AG04449 (cell line): ENCODE data around the gene RUVBL2.

Experiments
- CTCF ChIA-PET: fragments of 350-600 bp; formaldehyde crosslinking; extraction: SDS; loops from one replicate; lab custom pipeline; 2021; ENCODE audit warnings: antibody characterized with exemption; lab: Yijun Ruan, JAX
- POLR2A ChIA-PET: fragments of 400-600, 350-600 bp; formaldehyde crosslinking; extraction: SDS; loops from one replicate; lab custom pipeline; 2020; ENCODE audit warnings: antibody characterized with exemption, inconsistent platforms; lab: Yijun Ruan, JAX
- DNase-seq: peaks from one replicate; pipeline ENCODE4 v3.0.0-alpha.2; 2010; ENCODE audit warnings: low read depth, low spot score
- H3K4me3 ChIP-seq: 2 replicates; pipeline ENCODE4 v1.5.1; 2011; ENCODE audit warnings: low read depth, mild to moderate bottlenecking, control low read depth, low read length
- TF ChIP-seq, protein P1 (sequence below): IDR thresholded peaks from one replicate; pipeline ENCODE4 v1.5.1; 2011; ENCODE audit warnings: mild to moderate bottlenecking, moderate library complexity, low read length, control low read depth, inconsistent platforms; ENCODE audit not compliant: insufficient read depth; ENCODE audit errors: missing control alignments

The RUVBL2 gene

DNA sequence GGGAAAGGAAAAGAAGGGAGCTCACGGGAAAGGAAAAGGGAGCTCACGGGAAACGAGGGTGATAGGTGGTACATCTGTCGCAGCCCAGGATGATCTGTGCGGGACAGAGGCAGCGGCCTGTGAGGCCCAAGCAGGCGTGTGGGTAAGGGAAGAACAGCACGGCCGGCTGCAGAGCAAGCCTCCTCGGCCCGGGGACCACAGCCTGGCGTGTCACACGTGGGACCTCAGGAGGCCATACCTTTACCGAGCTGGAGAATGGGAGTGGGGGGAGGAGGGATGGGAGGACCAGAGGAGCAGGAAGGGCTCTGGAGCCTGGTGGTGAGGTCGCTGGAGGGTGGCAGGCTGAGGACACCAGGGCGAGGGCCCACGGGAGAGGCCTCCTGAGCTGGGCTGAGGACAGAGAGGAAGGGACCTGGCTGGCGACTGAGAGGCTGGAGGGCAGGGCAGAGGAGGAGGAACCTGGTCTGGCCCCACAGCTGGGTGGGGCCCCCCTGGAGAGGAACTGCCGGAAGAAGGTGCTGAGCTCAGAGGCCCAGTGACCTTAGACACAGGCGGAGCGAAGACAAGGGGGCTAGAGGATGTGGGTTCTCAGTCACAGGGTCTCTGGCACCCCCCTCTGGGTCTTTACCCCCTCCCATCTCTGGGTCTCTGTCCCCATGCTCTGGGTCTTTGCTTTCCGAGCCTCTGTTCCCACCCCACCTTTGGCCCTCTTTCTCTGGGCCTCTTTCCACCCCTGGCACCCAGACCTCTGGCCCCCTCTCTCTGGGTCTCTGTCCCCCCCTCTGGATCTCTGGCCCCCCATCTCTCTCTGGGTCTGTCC is 31.4 kb upstream of the RUVBL2 start:
- TF ChIP-seq, protein P1, sequence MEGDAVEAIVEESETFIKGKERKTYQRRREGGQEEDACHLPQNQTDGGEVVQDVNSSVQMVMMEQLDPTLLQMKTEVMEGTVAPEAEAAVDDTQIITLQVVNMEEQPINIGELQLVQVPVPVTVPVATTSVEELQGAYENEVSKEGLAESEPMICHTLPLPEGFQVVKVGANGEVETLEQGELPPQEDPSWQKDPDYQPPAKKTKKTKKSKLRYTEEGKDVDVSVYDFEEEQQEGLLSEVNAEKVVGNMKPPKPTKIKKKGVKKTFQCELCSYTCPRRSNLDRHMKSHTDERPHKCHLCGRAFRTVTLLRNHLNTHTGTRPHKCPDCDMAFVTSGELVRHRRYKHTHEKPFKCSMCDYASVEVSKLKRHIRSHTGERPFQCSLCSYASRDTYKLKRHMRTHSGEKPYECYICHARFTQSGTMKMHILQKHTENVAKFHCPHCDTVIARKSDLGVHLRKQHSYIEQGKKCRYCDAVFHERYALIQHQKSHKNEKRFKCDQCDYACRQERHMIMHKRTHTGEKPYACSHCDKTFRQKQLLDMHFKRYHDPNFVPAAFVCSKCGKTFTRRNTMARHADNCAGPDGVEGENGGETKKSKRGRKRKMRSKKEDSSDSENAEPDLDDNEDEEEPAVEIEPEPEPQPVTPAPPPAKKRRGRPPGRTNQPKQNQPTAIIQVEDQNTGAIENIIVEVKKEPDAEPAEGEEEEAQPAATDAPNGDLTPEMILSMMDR, result no peak
- no peak for DNase-seq
- no peak overlapping the region for H3K4me3 ChIP-seq
- POLR2A ChIA-PET, result interaction anchor here (0.5 to 2.0 kb wide), 4 partner anchors 31 to 154 kb away, joined by 3 to 8 read pairs (median 4); partner anchors contain the start of genes GYS1 and NUCB1
- CTCF ChIA-PET, result interaction anchor here (0.8 to 2.3 kb wide), 3 partner anchors 8 to 174 kb away, joined by 3 to 6 read pairs (median 5); no protein-coding TSS in a partner anchor

DNA sequence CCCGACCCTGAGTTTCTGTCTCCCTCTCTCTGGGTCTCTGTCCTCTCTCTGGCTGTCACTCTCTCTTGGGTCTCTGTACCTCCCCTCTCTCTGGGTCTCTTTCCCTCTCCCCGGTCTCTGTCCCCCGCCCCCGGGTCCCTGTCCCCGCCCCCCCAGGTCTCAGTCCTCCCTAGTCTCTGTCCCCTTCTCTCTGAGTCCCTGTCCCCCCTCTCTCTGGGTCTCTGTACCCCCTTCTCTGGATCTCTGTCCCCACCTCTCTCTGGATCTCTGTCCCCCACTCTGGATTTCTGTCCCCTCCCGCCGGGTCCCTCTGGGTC is 30.9 kb upstream of the RUVBL2 start:
- ChIA-PET CTCF (interaction anchor here (2.3 kb wide), 1 partner anchor 8 kb away, joined by 5 read pairs; no protein-coding TSS in a partner anchor), POLR2A (interaction anchor here (1.1 kb wide), 1 partner anchor 154 kb away, joined by 3 read pairs; no protein-coding TSS in a partner anchor)
- DNase-seq, result no peak
- no peak overlapping the region for H3K4me3 ChIP-seq
- TF ChIP-seq, protein P1, result no peak

DNA sequence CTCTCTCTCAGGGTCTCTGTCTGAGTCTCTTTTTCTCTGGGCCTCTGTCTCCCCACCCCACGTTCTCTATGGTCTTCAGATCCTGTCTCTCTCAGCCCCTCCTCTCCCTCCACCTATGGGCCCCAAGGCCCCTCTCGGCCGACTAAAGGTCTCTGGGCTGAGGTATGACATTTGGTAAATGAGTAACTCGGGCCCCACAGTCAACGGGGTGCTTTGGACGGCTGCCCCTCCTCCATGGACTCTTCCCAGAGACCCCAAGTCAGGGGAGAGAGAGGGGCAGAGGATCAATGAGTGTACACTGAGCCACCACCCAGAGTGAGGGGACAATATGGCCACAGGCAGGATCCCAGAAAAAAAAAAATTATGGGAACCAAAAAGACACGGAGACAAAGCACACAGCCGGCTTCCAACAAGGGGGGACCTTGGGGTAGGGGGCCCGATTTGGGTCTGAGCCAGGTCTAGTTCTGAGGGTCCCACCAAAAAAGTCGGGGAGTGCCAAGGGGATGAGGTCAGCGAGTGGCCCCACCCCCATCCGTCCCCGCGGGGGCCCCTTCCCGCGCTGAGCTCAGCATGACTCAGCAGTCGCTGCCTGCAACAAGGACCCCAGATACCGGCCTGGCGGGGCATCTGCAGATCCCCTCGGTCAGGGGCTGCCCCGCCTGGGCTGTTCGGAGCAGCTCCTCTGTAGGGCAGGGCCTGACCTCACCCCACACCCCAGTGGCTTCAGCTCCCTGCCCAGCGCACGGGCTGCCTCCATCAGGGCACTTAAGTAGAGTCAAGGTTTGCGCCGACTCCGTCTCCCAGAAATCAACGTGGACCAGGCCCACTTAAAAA is 30.1 kb upstream of the RUVBL2 start:
- CTCF ChIA-PET, result interaction anchor here (0.7 to 1.5 kb wide), 5 partner anchors 10 to 186 kb away, joined by 3 to 6 read pairs (median 4); partner anchors contain the start of genes GYS1 and RUVBL2
- TF ChIP-seq, protein P1, result no peak
- no peak for DNase-seq
- peak overlapping the region; percentile 23 for H3K4me3 ChIP-seq
- POLR2A ChIA-PET, result interaction anchor here (0.6 to 1.6 kb wide), 14 partner anchors 9 to 180 kb away, joined by 3 to 16 read pairs (median 4); partner anchors contain the start of genes BAX, GYS1, NUCB1 and RUVBL2

DNA sequence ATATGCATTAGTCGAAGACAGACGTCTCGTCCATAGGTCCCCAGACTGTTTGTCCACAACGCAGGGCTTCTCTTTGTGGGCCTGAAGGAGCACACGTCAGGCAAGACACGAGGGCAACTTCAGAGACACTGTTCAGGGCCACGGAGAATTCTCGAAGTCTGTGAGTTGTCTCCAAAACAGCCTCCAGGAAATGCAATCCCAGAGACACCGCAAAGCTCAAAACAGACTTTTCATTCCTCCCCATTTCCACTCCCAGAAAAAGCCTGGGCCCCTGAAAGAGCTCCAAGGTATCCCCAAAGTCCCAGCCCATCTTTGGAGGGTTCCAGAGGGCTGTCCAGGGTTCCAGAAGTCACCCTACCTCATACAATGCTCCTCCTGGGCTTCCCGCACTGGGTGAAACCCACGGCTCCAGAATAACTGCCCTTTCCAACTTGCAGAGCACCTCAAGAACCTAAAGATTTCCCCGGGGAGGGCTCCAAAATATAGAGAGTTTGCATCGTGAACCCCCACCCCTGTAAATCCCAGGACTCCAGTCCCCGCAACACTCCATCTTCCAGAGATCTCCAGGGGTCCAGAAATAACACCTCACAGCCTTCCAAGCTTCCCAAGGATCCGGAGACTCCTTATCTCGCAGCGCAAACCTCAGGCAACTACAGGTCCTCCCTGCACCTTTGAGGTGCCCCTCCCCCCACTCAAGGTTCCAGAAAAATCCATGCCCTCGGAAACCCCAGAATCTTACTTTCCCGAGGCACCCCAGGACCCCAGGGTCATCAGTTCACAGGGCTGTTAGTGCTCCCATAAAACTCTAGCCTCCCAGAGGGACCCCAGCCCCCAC is 29.3 kb upstream of the RUVBL2 start:
- ChIA-PET POLR2A (interaction anchor here (0.6 to 7.5 kb wide), 17 partner anchors 9 to 181 kb away, joined by 3 to 119 read pairs (median 4); partner anchors contain the start of genes BAX, GYS1, NUCB1 and PPP1R15A), CTCF (interaction anchor here (0.6 to 3.0 kb wide), 8 partner anchors 9 to 187 kb away, joined by 3 to 12 read pairs (median 4); partner anchors contain the start of genes GYS1 and RUVBL2)
- H3K4me3 ChIP-seq, result peak overlapping the region; percentile 23
- no peak for DNase-seq
- TF ChIP-seq, protein P1, result no peak

DNA sequence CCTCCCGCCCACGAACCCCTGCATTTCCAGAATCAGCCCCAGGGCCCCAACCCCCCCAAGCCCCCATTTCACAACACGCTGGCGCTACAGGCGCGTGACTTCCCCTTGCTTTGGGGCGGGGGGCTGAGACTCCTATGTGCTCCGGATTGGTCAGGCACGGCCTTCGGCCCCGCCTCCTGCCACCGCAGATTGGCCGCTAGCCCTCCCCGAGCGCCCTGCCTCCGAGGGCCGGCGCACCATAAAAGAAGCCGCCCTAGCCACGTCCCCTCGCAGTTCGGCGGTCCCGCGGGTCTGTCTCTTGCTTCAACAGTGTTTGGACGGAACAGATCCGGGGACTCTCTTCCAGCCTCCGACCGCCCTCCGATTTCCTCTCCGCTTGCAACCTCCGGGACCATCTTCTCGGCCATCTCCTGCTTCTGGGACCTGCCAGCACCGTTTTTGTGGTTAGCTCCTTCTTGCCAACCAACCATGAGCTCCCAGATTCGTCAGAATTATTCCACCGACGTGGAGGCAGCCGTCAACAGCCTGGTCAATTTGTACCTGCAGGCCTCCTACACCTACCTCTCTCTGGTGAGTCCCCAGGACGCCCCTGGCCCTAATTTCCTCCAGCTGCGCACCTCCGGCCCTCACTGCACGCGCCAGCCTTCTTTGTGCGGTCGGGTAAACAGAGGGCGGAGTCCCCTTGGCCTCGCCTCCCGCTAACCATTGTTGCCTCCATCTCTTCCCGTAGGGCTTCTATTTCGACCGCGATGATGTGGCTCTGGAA is 28.5 kb upstream of the RUVBL2 start, which contains the start of gene FTL:
Gene FTL, plus strand, starts transcription at position 270 of the 766 bp plus-strand sequence. Its CDS starts 199 bp downstream, at position 469.
- TF ChIP-seq, protein P1, result no peak
- peak; percentile 64 for DNase-seq
- ChIA-PET POLR2A (interaction anchor here (0.6 to 7.5 kb wide), 12 partner anchors 10 to 331 kb away, joined by 3 to 119 read pairs (median 6); partner anchors contain the start of genes BAX, HSD17B14, NUCB1 and PPP1R15A), CTCF (interaction anchor here (1.7 to 3.1 kb wide), 3 partner anchors 12 to 170 kb away, joined by 6 to 17 read pairs (median 12); no protein-coding TSS in a partner anchor)
- peak within 1 kb of the TSS; percentile 99 for H3K4me3 ChIP-seq
